Erythroblast (primary cell): Measurements from ENCODE around the gene GPRIN1.

Experiments used
- GATA1 ChIP-seq: IDR thresholded peaks from 2 replicates; pipeline ENCODE4 v1.6.1; 2011; ENCODE audit warnings: low read depth, mild to moderate bottlenecking, control low read depth, low read length, moderate library complexity
- POLR2A ChIP-seq: IDR thresholded peaks from 2 replicates; pipeline ENCODE4 v1.6.1; 2011; ENCODE audit warnings: mild to moderate bottlenecking, low read length

DNA sequence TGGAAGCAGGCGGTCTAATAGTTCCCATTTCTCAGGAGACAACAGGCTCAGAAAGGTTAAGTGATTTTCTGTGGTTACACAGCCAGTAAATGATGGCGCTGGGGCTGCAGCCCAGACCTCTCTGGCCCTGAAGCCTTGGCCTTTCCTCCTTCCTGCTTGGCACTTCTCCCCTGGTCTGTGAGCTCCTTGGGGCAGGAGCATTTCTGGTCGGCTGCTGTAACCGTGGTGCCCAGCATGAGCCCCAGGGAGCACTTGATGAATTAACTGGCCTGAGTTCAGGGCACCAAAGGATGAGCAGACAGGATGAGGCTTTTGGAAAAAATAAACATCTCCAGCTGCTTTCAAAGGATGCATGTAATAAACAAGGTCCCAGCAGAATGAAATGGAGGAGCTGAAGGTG is 30.6 kb downstream of the GPRIN1 start:
- TF ChIP-seq POLR2A: no peak
- TF ChIP-seq GATA1: no peak
